HEK293T (cell line): Measurements from ENCODE around the gene CFHR5.

ENCODE experiments used
- CTCF ChIA-PET: fragments of 350-600 bp; formaldehyde crosslinking; extraction: SDS; loops from one replicate; lab custom pipeline; 2021; ENCODE audit warnings: antibody characterized with exemption, inconsistent platforms; lab: Yijun Ruan, JAX
- POLR2A ChIA-PET: fragments of 350-600 bp; formaldehyde crosslinking; extraction: SDS; loops from one replicate; lab custom pipeline; 2020; ENCODE audit warnings: antibody characterized with exemption, inconsistent platforms; lab: Yijun Ruan, JAX
- DNase-seq: peaks from one replicate; pipeline ENCODE4 v3.0.0; 2012; ENCODE audit warnings: mixed read lengths; ENCODE audit errors: extremely low spot score
- ARNT ChIP-seq: fragments of 450-650 bp; IDR thresholded peaks from 2 replicates; pipeline ENCODE4 v1.6.1; 2017; ENCODE audit warnings: mild to moderate bottlenecking
- BHLHE40 ChIP-seq: fragments of 450-650 bp; IDR thresholded peaks from 2 replicates; pipeline ENCODE4 v1.6.1; 2016; ENCODE audit warnings: mild to moderate bottlenecking, moderate library complexity, borderline replicate concordance
- CTBP1 ChIP-seq: fragments of 450-650 bp; IDR thresholded peaks from 2 replicates; pipeline ENCODE4 v1.6.1; 2016; ENCODE audit warnings: borderline replicate concordance
- ELF4 ChIP-seq: fragments of 450-650 bp; IDR thresholded peaks from 2 replicates; pipeline ENCODE4 v1.6.1; 2017; ENCODE audit warnings: antibody characterized with exemption
- FOXA1 ChIP-seq: fragments of 450-650 bp; IDR thresholded peaks from 2 replicates; pipeline ENCODE4 v1.6.1; 2016; ENCODE audit warnings: mild to moderate bottlenecking
- FOXK2 ChIP-seq: fragments of 450-650 bp; IDR thresholded peaks from 2 replicates; pipeline ENCODE4 v1.6.1; 2016; ENCODE audit warnings: mild to moderate bottlenecking
- FOXM1 ChIP-seq: fragments of 450-650 bp; IDR thresholded peaks from 2 replicates; pipeline ENCODE4 v1.6.1; 2017; ENCODE audit warnings: mild to moderate bottlenecking, borderline replicate concordance
- HDGF ChIP-seq: fragments of 450-650 bp; IDR thresholded peaks from 2 replicates; pipeline ENCODE4 v1.6.1; 2017; ENCODE audit warnings: antibody characterized with exemption, borderline replicate concordance
- L3MBTL2 ChIP-seq: fragments of 450-650 bp; conservative IDR thresholded peaks from 2 replicates; pipeline ENCODE4 v1.6.1; 2016; ENCODE audit warnings: mild to moderate bottlenecking
- LEF1 ChIP-seq: fragments of 450-650 bp; IDR thresholded peaks from 2 replicates; pipeline ENCODE4 v1.6.1; 2017; ENCODE audit warnings: mild to moderate bottlenecking, borderline replicate concordance
- NFRKB ChIP-seq: fragments of 450-650 bp; IDR thresholded peaks from 2 replicates; pipeline ENCODE4 v1.6.1; 2016; ENCODE audit warnings: mild to moderate bottlenecking, moderate library complexity
- PKNOX1 ChIP-seq: fragments of 450-650 bp; IDR thresholded peaks from 2 replicates; pipeline ENCODE4 v1.6.1; 2016
- SP1 ChIP-seq: fragments of 450-650 bp; IDR thresholded peaks from 2 replicates; pipeline ENCODE4 v1.6.1; 2017
- SUZ12 ChIP-seq: fragments of 450-650 bp; IDR thresholded peaks from 2 replicates; pipeline ENCODE4 v1.6.1; 2016; ENCODE audit warnings: mild to moderate bottlenecking
- TARDBP ChIP-seq: fragments of 450-650 bp; IDR thresholded peaks from 2 replicates; pipeline ENCODE4 v1.6.1; 2016
- ZNF384 ChIP-seq: fragments of 450-650 bp; IDR thresholded peaks from 2 replicates; pipeline ENCODE4 v1.6.1; 2016

The CFHR5 gene

GRCh38 chr1:197041486-197042353, 64.4 kb downstream of the CFHR5 start:
- TF ChIP-seq SP1 (no peak), HDGF (no peak), FOXA1 (no peak), SUZ12 (no peak), L3MBTL2 (no peak), LEF1 (no peak), PKNOX1 (no peak), FOXM1 (no peak), TARDBP (no peak), ELF4 (no peak), FOXK2 (no peak), NFRKB (no peak), CTBP1 (no peak), ARNT (no peak), BHLHE40 (no peak), ZNF384 (no peak)
- no peak for DNase-seq
- ChIA-PET POLR2A (no interaction called here), CTCF (no interaction called here)

GRCh38 chr1:197042676-197043341, 65.5 kb downstream of the CFHR5 start:
- ChIA-PET POLR2A (no interaction called here), CTCF (no interaction called here)
- no peak for TF ChIP-seq FOXA1
- TF ChIP-seq BHLHE40: no peak
- no peak for TF ChIP-seq NFRKB
- TF ChIP-seq FOXK2: no peak
- TF ChIP-seq ARNT: no peak
- TF ChIP-seq PKNOX1: no peak
- TF ChIP-seq CTBP1: no peak
- TF ChIP-seq ZNF384: no peak
- TF ChIP-seq SUZ12: no peak
- TF ChIP-seq HDGF: no peak
- no peak for TF ChIP-seq L3MBTL2
- no peak for TF ChIP-seq TARDBP
- TF ChIP-seq LEF1: no peak
- TF ChIP-seq FOXM1: no peak
- DNase-seq: no peak

GRCh38 chr1:197049100-197049499, 71.7 kb downstream of the CFHR5 start:
- ChIA-PET CTCF (no interaction called here), POLR2A (no interaction called here)
- DNase-seq: no peak
- no peak for TF ChIP-seq CTBP1
